GM18508 (cell line): ENCODE data around the gene DKK1.
"Not testable (repeated sequence)": the region's sequence is repeated elsewhere in the genome, so short reads cannot be mapped to it uniquely, and the experiment has no call there.

Experiments
- ATAC-seq: cut with Tn5 transposase; IDR thresholded peaks from one replicate; pipeline ENCODE4 v1.9.1; 2021; ENCODE audit warnings: moderate number of reproducible peaks; ENCODE audit not compliant: insufficient read depth, unreplicated experiment

DKK1 gene

GRCh38 chr10:52359441-52359840 lies 45.4 kb downstream of the DKK1 start:
- no peak for ATAC-seq

- not testable (repeated sequence) for ATAC-seq
Observed at GRCh38 chr10:52365547-52366432, 51.7 kb downstream of the DKK1 start.
